Measurements from ENCODE around the gene GRID2IP. TPM values are rescaled to one million over a fixed set of nuclear protein-coding genes. Genes with fewer than 3 reads are reported as not detected.

The GRID2IP gene
- polyA plus RNA-seq, 1 experiment = not detected

- peaks cover under 1% of the 10 kb centered on the region; the same call in 1 of the 2 replicates for H3K9me3 ChIP-seq (ENCODE audit: control insufficient read depth, insufficient read depth, low read length)
- no peaks in the 10 kb centered on the region for H3K27me3 ChIP-seq (ENCODE audit: control insufficient read depth, insufficient read depth, low read length)
- peak overlapping the region; percentile 38 for H3K4me3 ChIP-seq (ENCODE audit: low read depth, low read length)
- CTCF ChIA-PET = no interaction called here
- no peak for TF ChIP-seq CTCF (IDR thresholded peaks at IDR 0.05; ENCODE audit: low read depth, low read length)
- no peak overlapping the region for H3K27ac ChIP-seq (ENCODE audit: low read depth, low read length)
- no peak for DNase-seq (ENCODE audit: low read depth, low spot score)
- POLR2A ChIA-PET = no interaction called here
Measured at GRCh38 chr7:6481445-6481844, 69.8 kb downstream of the GRID2IP start.

- H3K9me3 ChIP-seq (ENCODE audit: control insufficient read depth, insufficient read depth, low read length) = no peaks in the 10 kb centered on the region; the same call in 1 of the 2 replicates
- H3K4me3 ChIP-seq (ENCODE audit: low read depth, low read length) = peak overlapping the region; percentile 15; the same call in 1 of the 2 replicates
- ChIA-PET CTCF (interaction anchor here (0.6 kb wide), 1 partner anchor 383 kb away, joined by 4 read pairs; no protein-coding TSS in a partner anchor), POLR2A (no interaction called here)
- TF ChIP-seq CTCF (IDR thresholded peaks at IDR 0.05; ENCODE audit: low read depth, low read length) = no peak
- no peaks in the 10 kb centered on the region for H3K27me3 ChIP-seq (ENCODE audit: control insufficient read depth, insufficient read depth, low read length)
- no peak for DNase-seq (ENCODE audit: low read depth, low spot score)
- H3K27ac ChIP-seq (ENCODE audit: low read depth, low read length) = no peak overlapping the region
Measured at GRCh38 chr7:6480323-6480660, 71.0 kb downstream of the GRID2IP start.

GRCh38 chr7:6479067-6479466 lies 72.2 kb downstream of the GRID2IP start:
- Histone ChIP-seq H3K4me3 (ENCODE audit: low read depth, low read length) (no peak overlapping the region), H3K9me3 (ENCODE audit: control insufficient read depth, insufficient read depth, low read length) (no peaks in the 10 kb centered on the region; the same call in 1 of the 2 replicates), H3K27ac (ENCODE audit: low read depth, low read length) (no peak overlapping the region), H3K27me3 (ENCODE audit: control insufficient read depth, insufficient read depth, low read length) (no peaks in the 10 kb centered on the region)
- ChIA-PET CTCF (no interaction called here), POLR2A (no interaction called here)
- no peak for DNase-seq (ENCODE audit: low read depth, low spot score)
- no peak for TF ChIP-seq CTCF (IDR thresholded peaks at IDR 0.05; ENCODE audit: low read depth, low read length)

- no peak for TF ChIP-seq CTCF (IDR thresholded peaks at IDR 0.05; ENCODE audit: low read depth, low read length)
- Histone ChIP-seq H3K27ac (ENCODE audit: low read depth, low read length) (no peak overlapping the region), H3K4me3 (ENCODE audit: low read depth, low read length) (no peak overlapping the region), H3K9me3 (ENCODE audit: control insufficient read depth, insufficient read depth, low read length) (no peaks in the 10 kb centered on the region; the same call in 1 of the 2 replicates), H3K27me3 (ENCODE audit: control insufficient read depth, insufficient read depth, low read length) (no peaks in the 10 kb centered on the region)
- POLR2A ChIA-PET = interaction anchor here (0.7 kb wide), 1 partner anchor 296 kb away, joined by 3 read pairs; no protein-coding TSS in a partner anchor
- DNase-seq (ENCODE audit: low read depth, low spot score) = no peak
- CTCF ChIA-PET = no interaction called here
Measured at GRCh38 chr7:6478186-6478585, 73.1 kb downstream of the GRID2IP start.

- H3K27ac ChIP-seq (ENCODE audit: low read depth, low read length) = no peak overlapping the region
- no peak overlapping the region for H3K4me3 ChIP-seq (ENCODE audit: low read depth, low read length)
- H3K27me3 ChIP-seq (ENCODE audit: control insufficient read depth, insufficient read depth, low read length) = no peaks in the 10 kb centered on the region
- no peak for TF ChIP-seq CTCF (IDR thresholded peaks at IDR 0.05; ENCODE audit: low read depth, low read length)
- CTCF ChIA-PET = no interaction called here
- H3K9me3 ChIP-seq (ENCODE audit: control insufficient read depth, insufficient read depth, low read length) = no peaks in the 10 kb centered on the region
- POLR2A ChIA-PET = no interaction called here
- DNase-seq (ENCODE audit: low read depth, low spot score) = no peak
Measured at GRCh38 chr7:6477318-6477660, 74.0 kb downstream of the GRID2IP start.
